Measurements from ENCODE around the gene SCD. TPM values are rescaled to one million over a fixed set of nuclear protein-coding genes. Genes with fewer than 3 reads are reported as not detected.

Gene SCD
- total and polyA plus RNA-seq, 2 of the 13 experiments (the other 11 are each of a cell fraction or from before 2014, with no cell fraction given), result 492 to 512 TPM

- TF ChIP-seq SNAPC4 (CRISPR knock-in tag; IDR thresholded peaks at IDR 0.05) (peak; percentile 11; the same call in 1 of the 2 replicates), POGZ (CRISPR knock-in tag; IDR thresholded peaks at IDR 0.05) (peak; percentile 76), HOXD1 (CRISPR knock-in tag; IDR thresholded peaks at IDR 0.05) (no peak), MAFK (conservative IDR thresholded peaks at IDR 0.05 in 1 of 2, IDR thresholded peaks at IDR 0.05 in 1 of 2; ENCODE audit: low read length in 2 of 2) (0 out of 4 replicates have a peak, but pooled peaks of 1 of the 2 experiments have one; percentile 16), ZSCAN21 (CRISPR knock-in tag; IDR thresholded peaks at IDR 0.05; ENCODE audit: borderline replicate concordance) (peak; percentile 71; the same call in 1 of the 2 replicates), KLF11 (CRISPR knock-in tag; IDR thresholded peaks at IDR 0.05) (0 out of 2 replicates have a peak, but pooled peaks have one; percentile 33), ZNF24 (IDR thresholded peaks at IDR 0.05) (no peak), MED1 (CRISPR knock-in tag; IDR thresholded peaks at IDR 0.05) (peak; percentile 70; the same call in 1 of the 2 replicates), ZNF18 (CRISPR knock-in tag; IDR thresholded peaks at IDR 0.05; ENCODE audit: insufficient replicate concordance) (no peak), MEIS2 (CRISPR knock-in tag; IDR thresholded peaks at IDR 0.05) (0 out of 2 replicates have a peak, but pooled peaks have one; percentile 50), HNF4A (CRISPR knock-in tag; IDR thresholded peaks at IDR 0.05) (peak; percentile 64), ZBTB43 (CRISPR knock-in tag; conservative IDR thresholded peaks at IDR 0.05) (0 out of 2 replicates have a peak, but pooled peaks have one; percentile 25), GATAD2A (CRISPR knock-in tag; IDR thresholded peaks at IDR 0.05) (peak; percentile 52), SNAPC2 (CRISPR knock-in tag; IDR thresholded peaks at IDR 0.05) (peak; percentile 89; the same call in 1 of the 2 replicates), TGIF2 (CRISPR knock-in tag; IDR thresholded peaks at IDR 0.05) (no peak), GATA4 (IDR thresholded peaks at IDR 0.05; ENCODE audit: borderline replicate concordance, low read depth) (peak; percentile 34; the same call in 1 of the 2 replicates), MIXL1 (CRISPR knock-in tag; IDR thresholded peaks at IDR 0.05) (peak; percentile 47; the same call in 1 of the 2 replicates), POLR2G (IDR thresholded peaks at IDR 0.05; ENCODE audit: low read depth, low read length) (peak; percentile 84), ELF3 (CRISPR knock-in tag; IDR thresholded peaks at IDR 0.05) (peak; percentile 66), ZFX (CRISPR knock-in tag; IDR thresholded peaks at IDR 0.05; ENCODE audit: low read depth) (peak; percentile 69), HOXA9 (CRISPR knock-in tag; IDR thresholded peaks at IDR 0.05; ENCODE audit: borderline replicate concordance) (peak; percentile 55; the same call in 1 of the 2 replicates), ZNF879 (CRISPR knock-in tag; IDR thresholded peaks at IDR 0.05) (0 out of 2 replicates have a peak, but pooled peaks have one; percentile 6), ZNF768 (CRISPR knock-in tag; IDR thresholded peaks at IDR 0.05) (peak; percentile 55; the same call in 1 of the 2 replicates)
Observed at GRCh38 chr10:100340948-100341847, 5.8 kb upstream of the SCD start (continued).
